Stimulated activated CD4-positive, alpha-beta T cell treated with anti-CD3 and anti-CD28 coated beads, Interleukin-1b, Interleukin-23, amount 100 ng/mL, for 1 hour (primary cell): ENCODE measurements around the gene ASCC3.

Experiments used
- DNase-seq, 2 donors: peaks; one replicate each; pipeline ENCODE4 v3.0.0-alpha.2; 2020; ENCODE audit warnings: low read depth in 2 of 2

The ASCC3 gene

DNA sequence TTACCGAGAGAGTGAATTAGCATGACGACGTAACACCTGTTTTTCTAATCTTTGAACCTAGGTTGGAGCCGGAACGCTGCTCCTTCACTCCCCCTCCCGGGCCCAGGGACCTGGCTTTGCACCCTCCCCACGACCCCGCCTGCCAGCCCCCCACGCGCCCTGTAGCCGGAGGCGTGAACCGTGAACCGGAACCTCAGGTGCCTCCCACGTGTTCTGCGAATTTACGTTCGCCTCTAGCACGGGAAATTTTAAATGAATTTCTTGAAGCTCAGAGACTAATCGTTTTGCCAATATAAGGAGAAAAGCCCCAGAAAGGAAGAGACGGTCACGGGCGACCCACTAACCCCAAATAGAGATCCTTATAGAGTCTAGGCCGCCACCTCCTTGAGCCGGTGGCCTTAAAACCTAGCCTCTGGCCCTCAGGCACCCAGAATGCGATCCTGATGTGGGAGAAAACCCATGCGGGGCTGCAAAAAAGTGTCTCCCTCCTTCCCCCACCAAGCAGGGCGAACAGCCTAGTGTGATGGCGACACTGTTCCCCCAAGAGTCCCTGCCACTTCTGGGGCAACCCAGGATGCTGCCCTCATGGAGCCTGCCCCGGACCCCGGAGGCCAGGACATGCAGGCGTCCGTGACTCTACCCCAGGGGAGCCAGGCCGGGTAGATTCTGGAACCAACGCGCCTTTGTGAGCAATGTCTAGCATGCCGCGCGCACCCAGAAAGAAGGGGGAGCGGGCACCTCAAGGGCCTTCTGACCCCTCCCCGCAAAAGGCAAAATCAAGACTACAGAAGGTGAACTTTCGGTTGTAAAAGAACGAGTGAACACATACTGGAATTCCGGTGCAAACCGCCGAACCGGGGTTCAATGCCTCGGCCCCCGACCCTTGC is 413.8 kb downstream of the ASCC3 start:
- DNase-seq = no peak

DNA sequence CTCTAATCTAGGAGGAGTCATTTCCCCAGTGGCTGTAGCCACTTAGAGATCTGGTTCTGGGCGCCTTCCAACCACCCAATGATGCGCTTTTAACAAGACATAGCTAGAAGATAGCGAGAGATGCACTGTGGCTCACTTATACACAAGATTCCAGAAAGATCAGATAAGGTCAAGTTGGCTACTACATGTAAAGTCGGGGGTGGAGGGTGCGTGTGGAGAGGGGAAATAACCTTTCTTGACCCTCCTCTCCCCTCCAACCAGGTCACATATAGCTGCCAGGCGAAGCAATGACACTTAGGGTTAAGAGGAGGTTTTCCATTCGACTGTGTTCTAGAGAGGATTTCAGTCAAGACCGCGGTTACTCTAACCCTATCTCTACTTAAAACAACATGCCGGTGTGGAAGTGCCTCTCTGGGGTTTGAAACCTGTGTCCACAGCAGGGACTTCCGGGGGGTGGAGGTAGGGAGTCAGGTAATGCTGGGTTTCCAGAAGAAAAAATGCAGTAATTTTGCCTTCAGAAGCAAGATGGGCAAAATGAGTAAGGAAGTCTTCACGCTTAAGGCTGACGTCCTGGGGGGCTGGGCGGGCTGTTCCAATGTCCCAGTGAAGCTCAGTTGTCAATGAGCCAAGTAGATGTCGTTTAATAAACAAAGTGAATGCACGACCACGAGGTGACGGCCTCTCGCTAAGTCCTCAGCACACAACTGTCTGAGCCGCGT is 414.6 kb downstream of the ASCC3 start:
- no peak for DNase-seq

DNA sequence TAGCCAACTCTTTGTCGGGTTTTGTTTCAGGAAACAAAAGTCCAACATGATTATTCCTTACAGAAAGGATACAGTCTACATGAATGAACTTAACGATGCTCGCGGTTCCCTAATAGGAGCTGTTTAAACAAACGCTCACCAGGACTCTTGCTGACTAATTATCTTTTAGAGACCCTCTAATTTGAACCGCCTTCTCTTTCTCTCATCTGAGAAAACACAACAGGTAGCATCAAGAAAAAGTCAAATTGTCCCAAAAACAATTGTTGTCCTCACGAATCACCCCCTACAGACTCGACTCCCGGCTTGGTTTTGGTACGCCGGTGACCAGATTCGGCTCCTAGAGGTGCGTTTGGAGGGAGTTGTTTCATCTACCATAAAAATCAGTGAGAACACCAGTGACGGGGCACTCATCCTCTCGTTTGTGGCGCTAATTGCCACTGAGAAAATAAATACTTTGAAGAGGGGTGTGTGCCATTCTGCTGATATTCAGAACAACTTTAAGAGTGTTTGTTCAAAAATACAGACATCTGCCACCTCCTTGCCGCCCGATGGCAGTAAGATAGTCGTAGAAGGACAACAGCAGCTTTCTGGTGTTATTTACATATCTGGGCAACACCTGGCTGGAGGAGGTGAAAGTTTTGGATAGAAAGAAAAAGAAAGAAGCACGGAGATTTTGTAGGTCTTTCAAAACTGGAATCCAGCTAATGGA is 415.3 kb downstream of the ASCC3 start:
- DNase-seq = no peak

DNA sequence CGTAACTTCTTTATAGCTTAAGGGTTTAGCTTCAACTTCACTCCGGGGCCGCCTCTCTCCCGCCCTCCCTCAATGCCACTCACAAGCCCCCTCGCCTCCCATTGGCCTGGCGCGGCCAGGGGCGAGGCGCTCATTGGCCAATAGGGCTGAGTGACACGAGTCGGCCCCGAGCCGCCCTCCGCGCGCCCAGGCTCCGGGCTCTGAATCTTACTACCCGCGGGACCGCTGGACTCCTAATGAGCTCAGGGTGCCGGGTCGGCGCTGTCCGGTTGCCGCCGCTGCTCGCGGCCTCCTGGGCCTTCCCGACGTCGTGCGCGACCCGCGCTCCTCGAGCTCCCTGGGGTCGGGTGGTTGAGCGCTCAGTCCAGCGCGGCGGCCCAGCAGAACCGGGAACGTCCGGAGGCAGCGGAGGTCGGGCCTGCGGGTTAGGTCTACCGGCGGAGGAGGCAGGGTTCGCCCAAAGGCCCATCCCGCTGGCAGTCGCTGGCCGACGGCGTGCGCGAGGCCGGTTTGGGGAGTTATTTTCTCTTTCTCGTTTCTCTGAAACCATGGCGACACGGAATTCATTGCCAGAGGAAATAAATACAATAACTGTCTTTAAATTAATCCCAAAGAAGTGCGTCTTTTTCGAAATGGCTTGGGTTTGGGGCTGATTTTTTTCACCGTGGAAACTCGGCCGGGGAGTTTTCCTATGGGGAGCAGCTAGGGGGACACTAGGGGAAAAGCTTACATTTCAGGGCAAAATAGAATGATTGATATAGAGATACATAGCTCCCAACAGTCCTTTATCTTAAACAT is 416.0 kb downstream of the ASCC3 start, which contains the start of gene SIM1:
TSS of gene SIM1 (minus strand) at position 19 of the 798 bp plus-strand sequence. CDS start 1,453 bp downstream, outside the sequence.
- DNase-seq = no peak

DNA sequence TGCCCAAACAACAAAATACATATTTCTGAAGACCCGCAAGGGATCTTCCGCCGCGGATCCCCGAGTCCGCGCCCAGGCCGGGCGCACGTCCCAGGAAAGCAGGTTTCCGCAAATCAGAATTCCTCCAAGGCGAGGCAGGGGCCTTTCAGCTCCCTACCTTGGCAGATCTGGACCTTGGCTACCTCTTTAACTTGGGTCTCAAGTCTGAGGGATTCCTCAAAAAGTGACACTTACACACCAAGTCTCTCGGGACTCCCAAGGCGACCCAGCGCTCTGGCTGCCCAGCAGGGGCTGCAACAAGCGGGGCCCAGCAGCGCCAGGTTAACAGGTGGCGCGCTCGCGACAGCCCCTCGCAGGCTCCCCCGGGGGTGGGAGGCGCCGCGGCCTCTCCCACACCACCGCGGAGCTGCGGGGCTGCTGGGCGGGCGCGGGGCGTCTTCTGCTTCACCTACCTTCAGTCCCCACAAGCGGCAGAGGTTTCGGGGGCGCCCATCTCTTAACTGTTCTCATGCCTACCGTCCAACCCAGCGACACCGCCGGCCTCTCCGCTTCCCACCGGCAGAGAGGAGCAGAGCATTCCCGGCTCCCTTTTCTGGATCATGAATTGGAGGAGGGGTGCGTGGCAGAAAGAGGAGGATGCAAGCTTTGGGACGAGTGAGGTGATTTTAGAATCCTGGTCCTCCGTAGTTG is 416.8 kb downstream of the ASCC3 start:
- no peak for DNase-seq

DNA sequence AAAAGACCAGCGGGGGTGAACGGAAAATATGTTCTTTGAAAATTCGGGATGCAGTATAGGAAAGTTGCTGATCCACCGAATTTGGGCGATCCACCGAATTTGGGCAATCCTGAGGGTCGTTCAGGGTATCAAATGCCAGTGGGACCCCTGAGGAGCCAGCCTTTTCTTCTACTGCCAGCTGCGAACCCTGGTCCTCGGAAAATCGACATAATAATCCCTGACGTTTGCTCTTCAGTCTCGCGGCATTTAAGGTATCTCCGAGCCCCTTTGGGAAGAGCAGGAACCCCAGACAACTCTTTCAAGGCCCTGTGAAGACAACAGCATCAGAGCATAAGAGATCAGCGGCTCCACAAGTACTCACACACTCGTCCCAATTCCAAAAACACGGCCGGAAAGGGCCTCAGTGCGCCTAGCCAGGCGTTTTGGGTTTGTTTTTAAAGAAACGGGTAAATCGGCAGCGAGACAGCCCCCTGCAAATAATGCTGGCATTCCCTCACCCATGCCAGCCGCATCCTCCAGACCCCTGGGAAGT is 417.4 kb downstream of the ASCC3 start:
- no peak for DNase-seq

DNA sequence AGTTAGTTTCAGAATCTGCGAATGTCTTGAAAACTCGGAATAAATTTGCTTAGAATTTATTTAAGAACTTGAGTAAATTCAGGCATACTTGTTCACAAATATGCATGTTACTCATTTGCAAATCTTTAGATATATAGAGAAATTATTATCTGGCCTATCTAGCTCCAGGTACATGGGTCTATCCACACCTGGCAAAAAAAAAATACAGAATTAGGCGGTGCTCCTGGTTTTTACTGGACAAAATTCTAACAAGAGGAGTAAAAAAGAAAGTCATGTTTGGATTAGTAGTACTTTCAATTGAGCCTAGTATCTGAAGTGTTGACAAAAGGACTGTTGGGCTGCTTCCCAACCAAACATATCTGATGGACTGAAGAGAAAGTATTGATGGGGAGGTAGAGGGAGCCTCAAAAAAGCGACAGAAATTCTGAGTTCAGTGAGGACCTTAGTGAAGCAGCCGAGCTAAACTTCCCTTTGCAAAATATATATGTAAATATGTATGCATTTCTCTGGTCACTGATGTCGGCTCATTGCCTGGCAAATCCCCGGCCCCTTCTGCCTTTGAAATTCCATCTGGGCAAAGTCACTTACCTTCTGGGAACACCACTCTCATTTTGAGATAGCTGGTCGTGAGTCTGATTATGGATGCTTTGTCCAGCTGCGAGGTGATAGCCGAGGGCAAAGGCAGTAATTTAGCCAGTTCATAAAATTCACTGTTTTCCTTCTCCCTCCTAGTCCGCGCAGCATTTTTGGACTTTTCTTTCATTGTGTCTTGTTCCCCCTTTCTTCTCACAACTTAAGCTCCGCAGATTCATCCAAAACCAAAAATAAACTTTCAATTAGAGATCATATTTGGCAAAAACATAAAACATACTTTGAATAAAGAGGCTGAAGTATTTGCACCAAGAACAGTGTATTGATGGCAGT is 418.2 kb downstream of the ASCC3 start:
- DNase-seq = no peak

DNA sequence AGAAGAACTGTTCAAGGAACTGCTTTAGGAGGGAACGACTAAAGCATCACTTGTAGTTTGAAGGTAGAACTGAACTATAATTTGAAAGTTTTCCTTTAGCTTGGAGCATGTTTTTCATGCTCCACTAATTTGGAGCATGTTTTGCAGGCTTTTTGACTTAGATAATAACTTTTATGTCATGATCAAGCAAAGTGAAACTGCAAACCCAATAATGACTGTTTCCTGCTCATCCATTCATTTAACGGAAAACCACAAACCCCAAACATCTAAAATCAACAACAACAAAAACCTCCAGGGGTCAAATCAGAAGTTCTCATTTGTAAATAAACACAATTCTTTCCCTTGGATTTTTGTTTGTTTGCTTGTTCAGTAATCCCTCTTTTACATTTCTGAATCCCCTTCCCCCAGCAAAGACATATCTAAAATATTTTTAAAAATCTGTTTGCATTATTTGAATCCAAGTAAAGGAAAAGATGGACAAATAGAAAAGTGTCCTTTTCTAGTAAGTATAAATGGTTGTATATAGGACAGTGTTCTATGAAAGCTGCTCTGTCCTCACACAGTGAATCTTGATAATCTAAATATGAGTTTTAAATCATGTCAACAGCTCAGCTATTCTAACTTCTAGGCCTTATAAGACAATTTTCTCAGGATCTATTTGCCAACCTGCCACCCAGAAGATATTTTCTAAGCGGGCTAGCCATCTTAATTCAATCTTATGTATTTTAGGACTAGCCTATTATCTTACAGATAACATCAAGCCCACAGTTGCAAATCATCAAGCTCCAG is 419.0 kb downstream of the ASCC3 start:
- no peak for DNase-seq

DNA sequence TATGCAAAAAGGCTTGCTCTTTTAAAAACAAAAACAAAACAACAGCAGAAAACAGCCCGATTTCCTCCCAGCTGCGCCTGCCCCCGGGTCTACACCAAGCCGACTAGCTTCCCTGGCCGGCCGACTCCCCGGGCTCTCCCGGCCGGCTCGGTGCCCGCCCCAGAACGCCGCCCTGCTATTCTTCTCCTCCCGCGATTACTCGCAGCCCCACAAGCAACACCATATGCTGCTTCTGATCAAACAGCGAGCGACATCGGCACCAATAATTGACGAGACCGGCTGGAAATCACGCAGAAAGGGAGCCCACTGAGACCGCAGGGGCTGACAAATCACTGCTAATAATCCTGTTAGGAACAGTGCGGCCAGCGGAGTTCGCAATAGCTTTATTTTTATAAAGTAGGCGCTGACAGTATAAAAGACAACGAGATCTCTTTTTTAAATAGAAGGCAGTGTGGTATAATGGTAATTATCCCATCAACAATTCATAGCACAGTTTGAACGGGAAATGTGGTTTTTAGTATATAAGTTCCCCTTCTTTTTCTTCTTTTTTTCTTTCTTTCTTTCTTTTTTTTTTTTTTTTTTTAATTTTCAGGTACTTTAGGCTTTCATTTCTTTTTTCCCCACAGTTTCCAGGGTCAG is 419.7 kb downstream of the ASCC3 start:
- DNase-seq = no peak

DNA sequence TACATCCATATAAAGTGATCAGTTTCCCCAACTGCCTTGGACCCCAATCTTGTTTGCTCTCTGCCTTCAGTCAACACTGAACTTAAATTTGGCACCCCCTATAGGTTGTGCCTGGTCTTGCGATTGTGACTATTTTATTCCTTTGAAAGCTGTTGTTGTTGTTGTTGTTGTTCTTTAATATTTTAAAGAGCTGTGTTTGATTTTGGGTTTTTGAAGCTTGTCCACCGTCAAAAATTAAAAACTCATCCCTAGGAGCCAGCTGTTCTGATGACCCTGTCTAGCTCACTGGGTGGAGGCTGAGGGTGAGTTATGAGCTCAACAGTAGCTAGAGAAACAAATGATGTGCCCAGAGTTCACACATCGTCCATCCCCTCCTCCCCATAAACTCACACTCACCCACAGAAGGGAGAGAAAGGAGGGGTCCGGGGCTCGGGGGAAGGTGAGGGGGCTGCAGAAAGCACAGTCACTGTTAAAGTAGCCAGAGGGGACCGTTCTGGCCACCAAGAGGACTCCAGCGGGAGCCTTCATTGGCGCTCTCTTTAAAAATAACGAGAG is 420.4 kb downstream of the ASCC3 start:
- DNase-seq = no peak

DNA sequence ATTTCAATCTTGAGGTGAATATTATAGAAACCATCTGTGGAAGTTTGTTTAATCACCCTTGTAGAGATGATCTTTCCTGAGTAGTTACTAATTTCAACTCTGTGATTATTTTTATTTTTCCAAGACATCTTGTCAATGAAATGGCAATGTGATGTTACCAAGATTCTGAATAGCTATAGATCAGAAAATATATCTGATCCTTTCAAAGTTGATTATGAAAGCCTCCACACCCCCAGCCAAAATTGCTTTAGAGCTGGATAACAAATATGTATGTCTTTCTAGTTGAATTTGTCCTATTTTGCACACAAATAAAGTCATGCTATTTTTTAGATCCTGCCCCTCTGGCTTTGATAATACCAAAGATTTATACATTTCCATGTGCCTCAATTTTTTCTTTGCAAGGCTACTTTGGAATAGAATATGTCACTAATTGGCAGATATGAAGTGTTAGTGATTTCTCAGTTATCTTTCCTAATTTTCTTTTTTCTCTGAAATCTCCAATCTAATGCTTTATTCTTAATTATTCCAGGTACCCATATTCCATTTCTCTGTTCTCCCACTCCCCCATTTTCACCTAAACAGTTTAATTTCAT is 421.4 kb downstream of the ASCC3 start:
- DNase-seq = no peak

DNA sequence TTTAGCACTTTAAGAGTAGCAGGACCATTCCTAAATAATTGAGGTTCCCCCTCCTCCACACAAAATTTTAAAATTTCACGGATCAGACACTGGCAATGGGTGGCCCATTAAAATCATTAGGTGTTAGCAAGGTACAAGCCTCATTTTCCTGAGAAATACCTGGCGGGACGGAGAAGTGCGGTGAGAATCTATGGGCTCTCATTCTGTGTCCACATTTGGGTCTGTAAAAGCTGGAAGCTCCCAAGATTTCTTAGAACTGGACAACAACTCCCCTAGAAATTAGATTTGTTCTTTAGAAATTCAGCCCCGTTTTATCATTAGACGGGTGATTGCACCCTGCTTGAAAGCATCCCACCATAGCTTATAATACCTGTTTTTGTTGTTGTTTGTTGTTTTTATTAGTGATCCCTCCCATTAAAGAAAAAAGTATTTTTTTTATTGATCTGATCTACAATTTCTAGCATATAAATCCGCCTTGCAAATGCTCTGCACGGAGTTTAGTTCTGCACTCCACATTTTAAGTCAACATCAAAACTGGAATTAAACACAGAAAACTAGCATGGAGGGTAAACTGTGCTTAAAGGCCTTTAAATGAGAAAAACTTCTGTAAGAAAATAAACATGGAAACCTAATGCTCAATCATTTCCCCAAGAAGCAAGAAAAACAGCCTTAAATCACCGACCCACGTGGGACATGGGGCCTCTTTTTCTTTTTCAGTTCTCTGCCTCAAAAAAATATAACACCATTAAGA is 422.1 kb downstream of the ASCC3 start:
- DNase-seq = no peak
